ENCODE data around the gene EFCAB8.

- no peak for TF ChIP-seq CTCF (conservative IDR thresholded peaks at IDR 0.05; ENCODE audit: low read depth, low read length)
- no peak for TF ChIP-seq EZH2 (IDR thresholded peaks at IDR 0.05; ENCODE audit: low read length, unreplicated experiment)
Measured at GRCh38 chr20:32822225-32822624, 36.5 kb upstream of the EFCAB8 start.
